Liver (tissue), 9 donors: Measurements from ENCODE around the gene CALY. TPM values are rescaled to one million over a fixed set of nuclear protein-coding genes. Genes with fewer than 3 reads are reported as not detected.

Experiments
- DNase-seq: peaks from one replicate; pipeline ENCODE4 v3.0.0-alpha.2; 2017; ENCODE audit warnings: low spot score
- H3K27ac ChIP-seq, 2 donors: one replicate each; pipeline ENCODE4 v1.7.0; 2013; ENCODE audit warnings: inconsistent platforms in 2 of 2, low read length in 2 of 2, control low read depth in 1 of 2, low read depth in 1 of 2, mild to moderate bottlenecking in 1 of 2
- H3K27me3 ChIP-seq, 4 donors: one replicate each; pipeline versions ENCODE4 v1.6.1 to v1.7.0; 2013; ENCODE audit warnings: low read length in 3 of 4, inconsistent platforms in 1 of 4, mild to moderate bottlenecking in 1 of 4, moderate library complexity in 1 of 4; ENCODE audit not compliant: control insufficient read depth in 4 of 4, insufficient read depth in 4 of 4
- H3K36me3 ChIP-seq, 4 donors: one replicate each; pipeline versions ENCODE4 v1.6.1 to v1.7.0; 2013; ENCODE audit warnings: low read length in 3 of 4, mild to moderate bottlenecking in 3 of 4, low read depth in 1 of 4, moderate library complexity in 1 of 4; ENCODE audit not compliant: control insufficient read depth in 4 of 4, insufficient read depth in 3 of 4
- H3K4me1 ChIP-seq, 4 donors: one replicate each; pipeline versions ENCODE4 v1.6.1 to v1.7.0; 2013; ENCODE audit warnings: low read length in 3 of 4, mild to moderate bottlenecking in 3 of 4, moderate library complexity in 1 of 4; ENCODE audit not compliant: control insufficient read depth in 4 of 4, insufficient read depth in 4 of 4
- H3K4me3 ChIP-seq, 3 donors: one replicate each; pipeline versions ENCODE4 v1.6.1 to v1.7.0; 2013; ENCODE audit warnings: low read length in 3 of 3, control low read depth in 1 of 3, low read depth in 1 of 3, mild to moderate bottlenecking in 1 of 3
- H3K9ac ChIP-seq, 2 donors: one replicate each; pipeline ENCODE4 v1.7.0; 2013; ENCODE audit warnings: low read length in 2 of 2, mild to moderate bottlenecking in 2 of 2, moderate library complexity in 2 of 2, control low read depth in 1 of 2, low read depth in 1 of 2
- H3K9me3 ChIP-seq, 4 donors: one replicate each; pipeline versions ENCODE4 v1.6.1 to v1.7.0; 2013; ENCODE audit warnings: low read length in 3 of 4; ENCODE audit not compliant: control insufficient read depth in 4 of 4
- ATF3 ChIP-seq: IDR thresholded peaks from 2 replicates; pipeline ENCODE4 v1.6.1; 2016; ENCODE audit warnings: antibody characterized with exemption
- CTCF ChIP-seq: fragments of 150-350 bp; IDR thresholded peaks from 2 replicates; pipeline ENCODE4 v1.5.1; 2017; ENCODE audit warnings: improper control_type of control experiment, low read depth, low read length; ENCODE audit not compliant: missing input control
- EGR1 ChIP-seq, 2 donors: IDR thresholded peaks; 2 replicates each; pipeline ENCODE4 v1.6.1; 2016 to 2018; ENCODE audit warnings: antibody characterized with exemption in 2 of 2, low read depth in 2 of 2
- FOXA1 ChIP-seq: IDR thresholded peaks from 2 replicates; pipeline ENCODE4 v1.6.1; 2016; ENCODE audit warnings: antibody characterized with exemption
- FOXA2 ChIP-seq: IDR thresholded peaks from 2 replicates; pipeline ENCODE4 v1.6.1; 2016; ENCODE audit warnings: antibody characterized with exemption
- GABPA ChIP-seq, 2 donors: IDR thresholded peaks in 1 of 2; conservative IDR thresholded peaks in 1 of 2; 2 replicates each; pipeline ENCODE4 v1.6.1; 2016; ENCODE audit warnings: antibody characterized with exemption in 2 of 2, mild to moderate bottlenecking in 1 of 2, moderate library complexity in 1 of 2
- HNF4A ChIP-seq, 2 donors: conservative IDR thresholded peaks; 2 replicates each; pipeline ENCODE4 v1.6.1; 2016; ENCODE audit warnings: antibody characterized with exemption in 2 of 2, mild to moderate bottlenecking in 2 of 2
- HNF4G ChIP-seq: IDR thresholded peaks from 2 replicates; pipeline ENCODE4 v1.6.1; 2016; ENCODE audit warnings: antibody characterized with exemption
- JUND ChIP-seq, 2 donors: IDR thresholded peaks; 2 replicates each; pipeline ENCODE4 v1.6.1; 2016; ENCODE audit warnings: antibody characterized with exemption in 2 of 2
- MAX ChIP-seq: IDR thresholded peaks from 2 replicates; pipeline ENCODE4 v1.6.1; 2016; ENCODE audit warnings: antibody characterized with exemption
- NR2F2 ChIP-seq: IDR thresholded peaks from 2 replicates; pipeline ENCODE4 v1.6.1; 2016; ENCODE audit warnings: antibody characterized with exemption
- RAD21 ChIP-seq, 2 donors: IDR thresholded peaks; 2 replicates each; pipeline ENCODE4 v1.6.1; 2016; ENCODE audit warnings: antibody characterized with exemption in 2 of 2, mild to moderate bottlenecking in 2 of 2
- REST ChIP-seq: IDR thresholded peaks from 2 replicates; pipeline ENCODE4 v1.6.1; 2016; ENCODE audit warnings: antibody characterized with exemption, mild to moderate bottlenecking
- RXRA ChIP-seq, 2 donors: IDR thresholded peaks; 2 replicates each; pipeline ENCODE4 v1.6.1; 2017 to 2018; ENCODE audit warnings: antibody characterized with exemption in 2 of 2, mild to moderate bottlenecking in 1 of 2
- SP1 ChIP-seq: IDR thresholded peaks from 2 replicates; pipeline ENCODE4 v1.6.1; 2018; ENCODE audit warnings: antibody characterized with exemption, mild to moderate bottlenecking
- TAF1 ChIP-seq: conservative IDR thresholded peaks from 2 replicates; pipeline ENCODE4 v1.6.1; 2016; ENCODE audit warnings: antibody characterized with exemption, mild to moderate bottlenecking
- YY1 ChIP-seq: IDR thresholded peaks from 2 replicates; pipeline ENCODE4 v1.6.1; 2016; ENCODE audit warnings: antibody characterized with exemption, mild to moderate bottlenecking
- ZBTB33 ChIP-seq: IDR thresholded peaks from 2 replicates; pipeline ENCODE4 v1.6.1; 2016; ENCODE audit warnings: antibody characterized with exemption
- WGBS: extraction: QIAGEN DNeasy Blood & Tissue Kit; methylation state at CpG from one replicate; pipeline ENCODE4 v1.1.7; 2013; 5-methylcytosine and 5-hydroxymethylcytosine counted together
- polyA plus RNA-seq, 2 donors: library from polyadenylated mRNA; stranded (reverse) in 1 of 2; unstranded in 1 of 2; fragments of 200-250 nt in 1 of 2; fragments of >200 nt in 1 of 2; fragmentation: Nextera tagmentation in 1 of 2; extraction: Ambion mirVana in 1 of 2; gene quantifications; one replicate each; pipeline versions ENCODE4 v1.2.1 to v1.2.3, GENCODE V29; 2013 to 2015
- total RNA-seq, 2 donors: library from RNA; depleted of rRNA; stranded (reverse); fragments of >200 nt; gene quantifications; one replicate each; pipeline ENCODE4 v1.2.3, GENCODE V29; 2014
- donor health status: healthy.
- donor health status: healthy.
- donor health status: healthy.
- donor health status: healthy.
- donor health status: healthy.

The CALY gene
- total and polyA plus RNA-seq, 4 donors = 0.07 TPM; not detected in 3

- Histone ChIP-seq H3K4me1 (no peaks in the 10 kb centered on the region), H3K9me3 (no peaks in the 10 kb centered on the region), H3K27ac (no peak overlapping the region), H3K9ac (no peak overlapping the region), H3K4me3 (no peak overlapping the region), H3K36me3 (peaks cover 32 to 88% (median 52%) of the 10 kb centered on the region in 4 donors), H3K27me3 (no peaks in the 10 kb centered on the region)
- no peak for DNase-seq
- 97% methylated on average over 10 of the region's 10 CpGs for WGBS
- TF ChIP-seq HNF4G (no peak), RXRA (IDR thresholded peaks at IDR 0.05) (no peak), EGR1 (IDR thresholded peaks at IDR 0.05; ENCODE audit: low read depth in 2 of 2) (no peak), TAF1 (no peak), NR2F2 (no peak)
Measured at GRCh38 chr10:133297504-133297903, 39.2 kb downstream of the CALY start.

GRCh38 chr10:133295426-133296320 lies 41.0 kb downstream of the CALY start:
- H3K4me3 ChIP-seq = no peak overlapping the region
- H3K4me1 ChIP-seq = no peaks in the 10 kb centered on the region
- H3K36me3 ChIP-seq = peaks cover 31 to 90% (median 50%) of the 10 kb centered on the region in 4 donors
- H3K9me3 ChIP-seq = no peaks in the 10 kb centered on the region
- no peak overlapping the region for H3K9ac ChIP-seq
- no peak for DNase-seq
- no peaks in the 10 kb centered on the region for H3K27me3 ChIP-seq
- TF ChIP-seq HNF4A (conservative IDR thresholded peaks at IDR 0.05) = no peak
- TF ChIP-seq ZBTB33 = no peak
- TF ChIP-seq FOXA1 = no peak
- TF ChIP-seq MAX = no peak
- no peak for TF ChIP-seq GABPA (IDR thresholded peaks at IDR 0.05 in 1 of 2, conservative IDR thresholded peaks at IDR 0.05 in 1 of 2)
- TF ChIP-seq FOXA2 = no peak
- TF ChIP-seq CTCF = no peak
- no peak for TF ChIP-seq REST
- no peak for TF ChIP-seq SP1
- TF ChIP-seq RXRA (IDR thresholded peaks at IDR 0.05) = no peak
- TF ChIP-seq YY1 = no peak
- TF ChIP-seq TAF1 = no peak
- TF ChIP-seq RAD21 (IDR thresholded peaks at IDR 0.05) = no peak
- no peak for TF ChIP-seq ATF3
- no peak for TF ChIP-seq JUND (IDR thresholded peaks at IDR 0.05)
- no peak for TF ChIP-seq NR2F2
- WGBS = 96% methylated on average over 42 of the region's 42 CpGs
- H3K27ac ChIP-seq = no peak overlapping the region
